H9 (cell line): ENCODE results near the gene FIGNL2. TPM values are rescaled to one million over a fixed set of nuclear protein-coding genes. Genes with fewer than 3 reads are reported as not detected.
A peak's percentile ranks its signal among the peaks of the same experiment; 100 is the strongest.

Experiments
- DNase-seq: peaks from one replicate; pipeline ENCODE4 v3.0.0-alpha.2; 2017
- H2AFZ ChIP-seq: one replicate; pipeline ENCODE4 v1.6.1; 2013; ENCODE audit warnings: mild to moderate bottlenecking, low read length, control low read depth, moderate library complexity
- H2AK5ac ChIP-seq: 2 replicates; pipeline ENCODE4 v1.6.1; 2013; ENCODE audit warnings: low read length, control low read depth, mixed read lengths; ENCODE audit not compliant: insufficient read length
- H2BK120ac ChIP-seq: one replicate; pipeline ENCODE4 v1.6.1; 2013; ENCODE audit warnings: low read depth, mild to moderate bottlenecking, low read length, control low read depth, inconsistent platforms; ENCODE audit not compliant: poor library complexity, severe bottlenecking
- H2BK12ac ChIP-seq: 2 replicates; pipeline ENCODE4 v1.6.1; 2013; ENCODE audit warnings: low read length, control low read depth, mixed read lengths, low read depth; ENCODE audit not compliant: insufficient read length
- H2BK15ac ChIP-seq: 2 replicates; pipeline ENCODE4 v1.6.1; 2013; ENCODE audit warnings: low read depth, low read length, control low read depth
- H2BK20ac ChIP-seq: one replicate; pipeline ENCODE4 v1.6.1; 2013; ENCODE audit warnings: low read depth, mild to moderate bottlenecking, low read length, control low read depth, inconsistent platforms; ENCODE audit not compliant: poor library complexity, severe bottlenecking
- H2BK5ac ChIP-seq: 2 replicates; pipeline ENCODE4 v1.6.1; 2013; ENCODE audit warnings: low read length, control low read depth, mixed read lengths; ENCODE audit not compliant: insufficient read length
- H3K14ac ChIP-seq: 2 replicates; pipeline ENCODE4 v1.6.1; 2013; ENCODE audit warnings: low read length, control low read depth; ENCODE audit not compliant: insufficient read depth
- H3K18ac ChIP-seq: 2 replicates; pipeline ENCODE4 v1.6.1; 2013; ENCODE audit warnings: low read depth, mild to moderate bottlenecking, mixed read lengths, low read length, control low read depth; ENCODE audit not compliant: insufficient read length
- H3K23ac ChIP-seq: 2 replicates; pipeline ENCODE4 v1.6.1; 2013; ENCODE audit warnings: low read length, control low read depth, mixed read lengths, low read depth; ENCODE audit not compliant: insufficient read length
- H3K23me2 ChIP-seq: 2 replicates; pipeline ENCODE4 v1.6.1; 2013; ENCODE audit warnings: low read depth, mild to moderate bottlenecking, mixed read lengths, low read length, control low read depth; ENCODE audit not compliant: insufficient read length, poor library complexity, severe bottlenecking
- H3K27ac ChIP-seq: 2 replicates; pipeline ENCODE4 v1.5.1; 2013; ENCODE audit warnings: low read length, control low read depth, mixed read lengths, low read depth; ENCODE audit not compliant: insufficient read length
- H3K27me3 ChIP-seq: 2 replicates; pipeline ENCODE4 v1.6.1; 2013; ENCODE audit warnings: low read length, control low read depth, inconsistent platforms; ENCODE audit not compliant: insufficient read depth
- H3K4ac ChIP-seq: 2 replicates; pipeline ENCODE4 v1.6.1; 2013; ENCODE audit warnings: low read depth, mild to moderate bottlenecking, control low read depth, inconsistent platforms, low read length, moderate library complexity
- H3K4me1 ChIP-seq: 2 replicates; pipeline ENCODE4 v1.6.1; 2013; ENCODE audit warnings: low read length, control low read depth, inconsistent platforms; ENCODE audit not compliant: insufficient read depth
- H3K4me2 ChIP-seq: 2 replicates; pipeline ENCODE4 v1.6.1; 2013; ENCODE audit warnings: low read length, control low read depth, mixed read lengths; ENCODE audit not compliant: insufficient read length, insufficient read depth
- H3K56ac ChIP-seq: 2 replicates; pipeline ENCODE4 v1.6.1; 2013; ENCODE audit warnings: low read depth, mild to moderate bottlenecking, mixed read lengths, low read length, control low read depth; ENCODE audit not compliant: insufficient read length
- H3K79me1 ChIP-seq: 2 replicates; pipeline ENCODE4 v1.6.1; 2013; ENCODE audit warnings: low read depth, mild to moderate bottlenecking, moderate library complexity, low read length, control low read depth, inconsistent platforms; ENCODE audit not compliant: insufficient read depth, poor library complexity, severe bottlenecking
- H3K79me2 ChIP-seq: 2 replicates; pipeline ENCODE4 v1.6.1; 2013; ENCODE audit warnings: low read length, control low read depth, inconsistent platforms; ENCODE audit not compliant: insufficient read depth
- H3K9ac ChIP-seq: 2 replicates; pipeline ENCODE4 v1.6.1; 2013; ENCODE audit warnings: low read length, control low read depth, mixed read lengths; ENCODE audit not compliant: insufficient read length; ENCODE audit errors: extremely low read depth
- H3K9me3 ChIP-seq: one replicate; pipeline ENCODE4 v1.6.1; 2013; ENCODE audit warnings: low read depth, low read length, inconsistent platforms; ENCODE audit not compliant: control insufficient read depth
- H3T11ph ChIP-seq: one replicate; pipeline ENCODE4 v1.6.1; 2013; ENCODE audit warnings: mild to moderate bottlenecking, low read length, control low read depth, inconsistent platforms
- H4K20me1 ChIP-seq: one replicate; pipeline ENCODE4 v1.6.1; 2013; ENCODE audit not compliant: control insufficient read depth, insufficient read length, insufficient read depth
- H4K5ac ChIP-seq: 2 replicates; pipeline ENCODE4 v1.6.1; 2013; ENCODE audit warnings: low read depth, mild to moderate bottlenecking, mixed read lengths, low read length, control low read depth; ENCODE audit not compliant: insufficient read length
- H4K8ac ChIP-seq: replicated peaks from 2 replicates; pipeline ENCODE4 v1.6.1; 2013; ENCODE audit warnings: low read length, control low read depth, mixed read lengths, low read depth; ENCODE audit not compliant: insufficient read length
- H4K91ac ChIP-seq: 2 replicates; pipeline ENCODE4 v1.6.1; 2013; ENCODE audit warnings: low read depth, mild to moderate bottlenecking, moderate library complexity, mixed read lengths, low read length, control low read depth; ENCODE audit not compliant: insufficient read length
- H3K27ac Mint-ChIP-seq, 3 experiments: 2 replicates in 2 of 3; 3 replicates in 1 of 3; pipeline ENCODE4 v1.8.0; 2020 to 2021; ENCODE audit warnings: mixed read lengths in 3 of 3, mild to moderate bottlenecking in 1 of 3, moderate library complexity in 1 of 3
- H3K27me3 Mint-ChIP-seq: 2 replicates; pipeline ENCODE4 v1.8.0; 2021; ENCODE audit warnings: low read depth, mild to moderate bottlenecking, moderate library complexity, mixed read lengths
- H3K36me3 Mint-ChIP-seq, 3 experiments: 2 replicates in 2 of 3; 3 replicates in 1 of 3; pipeline ENCODE4 v1.8.0; 2020 to 2021; ENCODE audit warnings: low read depth in 3 of 3, mixed read lengths in 3 of 3; ENCODE audit not compliant: insufficient read depth in 1 of 3
- H3K4me1 Mint-ChIP-seq, 2 experiments: 2 replicates each; pipeline ENCODE4 v1.8.0; 2020; ENCODE audit warnings: mixed read lengths in 2 of 2
- H3K4me3 Mint-ChIP-seq, 2 experiments: 2 replicates in 1 of 2; 3 replicates in 1 of 2; pipeline ENCODE4 v1.8.0; 2020 to 2021; ENCODE audit warnings: mild to moderate bottlenecking in 2 of 2, mixed read lengths in 2 of 2, moderate library complexity in 1 of 2
- H3K9me3 Mint-ChIP-seq, 2 experiments: 2 replicates in 1 of 2; 3 replicates in 1 of 2; pipeline ENCODE4 v1.8.0; 2020; ENCODE audit warnings: mild to moderate bottlenecking in 2 of 2, mixed read lengths in 2 of 2, moderate library complexity in 1 of 2
- CTCF ChIP-seq: fragments of 200-600 bp; sonication (generic); conservative IDR thresholded peaks from 3 replicates; pipeline ENCODE4 v1.8.0; 2021; ENCODE audit warnings: antibody characterized with exemption, mild to moderate bottlenecking
- WGBS: extraction: QIAGEN DNeasy Blood & Tissue Kit; methylation state at CpG from one replicate; pipeline ENCODE4 v1.1.7; 2013; ENCODE audit warnings: missing lambda C conversion rate, low lambda C conversion rate, mixed read lengths; ENCODE audit not compliant: insufficient read length; ENCODE audit errors: extremely low coverage; 5-methylcytosine and 5-hydroxymethylcytosine counted together
- total RNA-seq: library from RNA; stranded (reverse); gene quantifications from 2 replicates; pipeline ENCODE4 v1.2.1, GENCODE V29; 2021

FIGNL2 gene
- total RNA-seq, 1 experiment from 2014 or later: 19.7 TPM

- peaks cover 59 to 75% of the 10 kb centered on the region in 2 experiments for H3K4me1 Mint-ChIP-seq
- H2BK12ac ChIP-seq: no peak overlapping the region
- no peak overlapping the region for H3K4me2 ChIP-seq
- H3K9ac ChIP-seq: no peak overlapping the region
- no peaks in the 10 kb centered on the region for H3K79me2 ChIP-seq
- H3K4me1 ChIP-seq: no peaks in the 10 kb centered on the region; the same call in 1 of the 2 replicates
- no peak overlapping the region for H2AK5ac ChIP-seq
- no peak for TF ChIP-seq CTCF
- H2BK5ac ChIP-seq: no peak overlapping the region
- peaks cover 0 to 9% (median 3%) of the 10 kb centered on the region in 3 experiments; a peak in 3 of 7 replicates for H3K36me3 Mint-ChIP-seq
- no peak overlapping the region for H3K56ac ChIP-seq
- no peak overlapping the region for H2BK120ac ChIP-seq
- no peak overlapping the region for H4K8ac ChIP-seq
- no peak overlapping the region for H2AFZ ChIP-seq
- no peak overlapping the region for H3K23ac ChIP-seq
- H3T11ph ChIP-seq: no peak overlapping the region
- H3K14ac ChIP-seq: no peak overlapping the region
- no peaks in the 10 kb centered on the region for H3K9me3 ChIP-seq
- no peaks in the 10 kb centered on the region for H3K9me3 Mint-ChIP-seq
- H3K27ac ChIP-seq: no peak overlapping the region
- no peaks in the 10 kb centered on the region for H4K20me1 ChIP-seq
- peaks cover 25% of the 10 kb centered on the region for H3K27me3 Mint-ChIP-seq
- no peak for DNase-seq
- H2BK20ac ChIP-seq: no peak overlapping the region
- no peak overlapping the region for H4K91ac ChIP-seq
- no peak overlapping the region for H3K4ac ChIP-seq
- H3K27me3 ChIP-seq: no peaks in the 10 kb centered on the region
- H3K79me1 ChIP-seq: no peaks in the 10 kb centered on the region
- WGBS: no CpG with 5 or more reads among the region's 5 CpGs
- H3K18ac ChIP-seq: no peak overlapping the region
- no peak overlapping the region for H2BK15ac ChIP-seq
- no peaks in the 10 kb centered on the region for H3K23me2 ChIP-seq
- H3K4me3 Mint-ChIP-seq: no peak overlapping the region
- peak overlapping the region; percentile 11 to 25 (median 16); a peak in 4 of 7 replicates for H3K27ac Mint-ChIP-seq
- no peak overlapping the region for H4K5ac ChIP-seq
Observed at GRCh38 chr12:51839310-51839947, 9.1 kb downstream of the FIGNL2 start.
